Fibroblast of villous mesenchyme (primary cell): Measurements from ENCODE around the gene FAM181A. TPM values are rescaled to one million over a fixed set of nuclear protein-coding genes. Genes with fewer than 3 reads are reported as not detected.

Experiments
- DNase-seq: peaks from one replicate; pipeline ENCODE4 v3.0.0-alpha.2; 2010; ENCODE audit warnings: low read depth
- H3K4me3 ChIP-seq: 2 replicates; pipeline ENCODE4 v1.5.1; 2011; ENCODE audit warnings: low read depth, mild to moderate bottlenecking, low read length
- total RNA-seq: library from RNA; depleted of rRNA; stranded (reverse); fragments of >200 nt; gene quantifications from 2 replicates; pipeline ENCODE4 v1.2.3, GENCODE V29; 2012
- TF ChIP-seq, protein P1 (sequence below): IDR thresholded peaks from 2 replicates; pipeline ENCODE4 v1.5.1; 2012; ENCODE audit warnings: low read depth, mild to moderate bottlenecking, low read length; ENCODE audit not compliant: insufficient read depth

FAM181A gene
- total RNA-seq, 1 donor = not detected

DNA sequence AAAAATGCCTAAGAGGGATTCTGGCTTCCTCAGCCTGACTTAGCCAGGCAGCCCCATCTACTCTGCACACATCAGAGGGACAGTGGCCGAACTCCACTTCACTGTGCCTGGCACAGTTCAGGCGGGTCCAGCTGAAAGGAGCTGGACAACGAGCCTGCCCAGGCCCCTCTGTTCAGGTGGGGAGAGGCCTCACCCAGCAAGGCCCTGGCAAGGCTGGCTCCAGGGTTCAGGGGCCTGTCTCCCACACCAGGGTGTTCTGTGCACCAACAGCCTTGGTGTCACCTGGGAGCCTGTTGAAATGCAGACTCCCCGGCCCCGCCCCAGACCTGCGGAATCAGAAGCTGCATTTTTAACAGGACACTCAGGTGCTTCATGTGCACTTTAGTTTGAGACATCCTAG, 9.8 kb downstream of the FAM181A start:
- TF ChIP-seq, protein P1, sequence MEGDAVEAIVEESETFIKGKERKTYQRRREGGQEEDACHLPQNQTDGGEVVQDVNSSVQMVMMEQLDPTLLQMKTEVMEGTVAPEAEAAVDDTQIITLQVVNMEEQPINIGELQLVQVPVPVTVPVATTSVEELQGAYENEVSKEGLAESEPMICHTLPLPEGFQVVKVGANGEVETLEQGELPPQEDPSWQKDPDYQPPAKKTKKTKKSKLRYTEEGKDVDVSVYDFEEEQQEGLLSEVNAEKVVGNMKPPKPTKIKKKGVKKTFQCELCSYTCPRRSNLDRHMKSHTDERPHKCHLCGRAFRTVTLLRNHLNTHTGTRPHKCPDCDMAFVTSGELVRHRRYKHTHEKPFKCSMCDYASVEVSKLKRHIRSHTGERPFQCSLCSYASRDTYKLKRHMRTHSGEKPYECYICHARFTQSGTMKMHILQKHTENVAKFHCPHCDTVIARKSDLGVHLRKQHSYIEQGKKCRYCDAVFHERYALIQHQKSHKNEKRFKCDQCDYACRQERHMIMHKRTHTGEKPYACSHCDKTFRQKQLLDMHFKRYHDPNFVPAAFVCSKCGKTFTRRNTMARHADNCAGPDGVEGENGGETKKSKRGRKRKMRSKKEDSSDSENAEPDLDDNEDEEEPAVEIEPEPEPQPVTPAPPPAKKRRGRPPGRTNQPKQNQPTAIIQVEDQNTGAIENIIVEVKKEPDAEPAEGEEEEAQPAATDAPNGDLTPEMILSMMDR = no peak
- no peak overlapping the region for H3K4me3 ChIP-seq
- DNase-seq = no peak

DNA sequence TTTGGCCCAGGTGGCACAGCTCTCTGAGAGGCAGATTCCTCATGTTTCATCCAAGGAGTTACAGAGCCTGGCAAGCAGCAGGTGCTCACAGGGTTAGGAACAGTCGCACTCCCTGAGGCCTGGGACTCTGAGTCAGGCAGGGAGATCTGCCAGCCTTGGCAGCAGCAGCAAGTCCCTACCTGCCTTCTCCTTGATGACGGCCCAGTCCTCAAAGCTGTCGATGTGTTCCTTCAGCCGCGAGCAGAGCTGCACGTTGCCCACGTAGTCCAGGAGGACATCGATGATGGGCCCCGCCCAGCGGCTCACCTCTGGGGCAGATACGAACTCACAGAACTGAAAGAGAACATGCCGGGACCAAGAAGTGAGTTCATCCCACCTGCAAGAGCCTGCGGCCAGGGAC, 10.4 kb downstream of the FAM181A start:
- no peak for DNase-seq
- TF ChIP-seq, protein P1 = no peak
- no peak overlapping the region for H3K4me3 ChIP-seq

DNA sequence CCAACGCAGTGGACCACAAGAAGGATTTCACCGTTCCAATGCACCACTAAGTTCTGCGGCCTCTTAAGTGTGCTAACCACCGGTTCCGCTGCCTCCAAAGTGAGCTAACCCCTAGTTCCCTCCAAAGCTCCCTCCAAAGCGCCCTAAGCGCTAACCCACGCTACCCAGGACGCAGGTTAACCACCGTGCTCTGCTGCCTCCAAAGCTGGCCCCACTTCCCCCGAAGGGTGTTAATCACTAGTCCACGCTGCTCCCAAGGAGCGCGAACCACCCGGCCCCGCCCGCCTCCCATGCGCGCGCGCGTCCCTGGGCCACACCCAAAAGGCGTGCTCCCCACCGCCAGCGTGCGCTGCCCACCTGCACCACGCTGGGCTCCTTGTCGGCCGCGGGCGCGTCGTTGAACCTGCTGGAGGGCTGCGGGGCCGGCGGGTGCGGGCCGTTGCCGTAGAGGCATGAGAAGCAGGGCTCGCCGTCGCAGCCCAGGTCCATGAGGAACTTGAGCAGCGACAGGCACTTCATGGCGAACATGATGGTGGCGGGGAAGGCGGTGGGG, 11.7 kb downstream of the FAM181A start:
- no peak for DNase-seq
- TF ChIP-seq, protein P1 = no peak

DNA sequence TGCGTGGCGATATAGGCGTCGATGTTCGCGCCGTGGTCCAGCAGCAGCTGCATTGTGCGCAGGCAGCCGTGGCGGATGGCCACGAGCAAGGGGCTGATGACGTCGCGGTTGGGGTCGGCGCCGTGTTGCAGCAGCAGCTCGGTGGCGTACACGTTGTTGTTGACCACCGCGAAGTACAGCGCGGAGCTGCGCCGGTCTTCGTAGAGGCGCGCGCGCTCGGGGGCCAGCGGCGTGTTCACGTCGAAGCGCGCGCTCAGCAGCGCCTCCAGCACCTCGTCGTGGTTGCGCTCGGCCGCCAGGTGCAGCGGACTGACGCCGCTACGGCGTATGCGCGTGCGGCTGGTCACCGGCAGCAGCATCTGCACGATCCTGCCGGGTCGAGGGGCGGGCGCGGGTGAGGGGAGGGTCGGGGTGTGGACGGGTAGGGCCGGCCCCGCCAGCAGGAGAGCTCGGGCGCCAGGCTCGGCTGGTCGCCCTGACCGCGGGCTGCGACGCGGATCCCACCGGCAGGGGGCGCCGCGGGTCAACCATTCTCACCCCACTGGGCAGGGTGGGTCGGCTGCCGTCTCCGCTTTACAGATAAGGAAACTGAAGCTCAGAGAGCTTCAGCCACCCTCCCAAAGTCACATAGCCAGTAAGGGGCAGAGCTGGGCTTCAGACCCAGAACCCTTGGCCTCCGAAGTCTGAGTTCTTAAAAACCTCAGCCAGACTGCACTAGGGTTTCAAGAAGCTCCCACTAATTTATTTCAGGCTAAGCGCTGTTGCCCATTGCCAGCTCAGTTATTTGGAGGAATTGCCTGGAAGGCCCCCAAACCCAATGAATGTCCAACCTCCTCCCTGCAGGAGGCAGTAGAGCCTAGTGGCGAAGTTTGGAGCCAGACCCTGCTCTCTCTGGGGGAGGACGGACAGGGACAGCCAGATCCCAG, 12.4 kb downstream of the FAM181A start:
- TF ChIP-seq, protein P1 = peak; percentile 48
- no peak overlapping the region for H3K4me3 ChIP-seq
- DNase-seq = peak; percentile 62

More for the DNA sequence above, 11.7 kb downstream of the FAM181A start:
- H3K4me3 ChIP-seq = no peak overlapping the region

DNA sequence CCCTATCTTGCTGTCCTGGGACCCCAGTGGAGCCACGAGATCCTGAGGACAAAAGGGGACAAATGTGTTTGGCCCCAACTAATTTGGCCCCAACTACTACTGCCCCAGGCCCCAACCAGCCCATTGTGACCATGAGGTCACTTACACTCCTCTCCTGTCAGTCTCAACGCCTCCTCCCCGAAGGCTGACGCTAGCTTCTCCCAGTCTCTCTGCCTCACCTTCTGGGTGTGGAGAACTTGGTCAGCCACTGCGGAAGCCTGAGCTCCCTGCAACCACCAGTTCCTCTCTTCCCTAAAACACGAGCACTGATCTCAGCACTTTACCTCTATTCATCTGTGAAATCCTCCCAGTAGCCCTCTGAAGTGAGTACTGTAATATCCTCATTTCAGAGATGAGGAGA, 13.3 kb downstream of the FAM181A start:
- no peak overlapping the region for H3K4me3 ChIP-seq
- no peak for DNase-seq
- TF ChIP-seq, protein P1 = no peak

DNA sequence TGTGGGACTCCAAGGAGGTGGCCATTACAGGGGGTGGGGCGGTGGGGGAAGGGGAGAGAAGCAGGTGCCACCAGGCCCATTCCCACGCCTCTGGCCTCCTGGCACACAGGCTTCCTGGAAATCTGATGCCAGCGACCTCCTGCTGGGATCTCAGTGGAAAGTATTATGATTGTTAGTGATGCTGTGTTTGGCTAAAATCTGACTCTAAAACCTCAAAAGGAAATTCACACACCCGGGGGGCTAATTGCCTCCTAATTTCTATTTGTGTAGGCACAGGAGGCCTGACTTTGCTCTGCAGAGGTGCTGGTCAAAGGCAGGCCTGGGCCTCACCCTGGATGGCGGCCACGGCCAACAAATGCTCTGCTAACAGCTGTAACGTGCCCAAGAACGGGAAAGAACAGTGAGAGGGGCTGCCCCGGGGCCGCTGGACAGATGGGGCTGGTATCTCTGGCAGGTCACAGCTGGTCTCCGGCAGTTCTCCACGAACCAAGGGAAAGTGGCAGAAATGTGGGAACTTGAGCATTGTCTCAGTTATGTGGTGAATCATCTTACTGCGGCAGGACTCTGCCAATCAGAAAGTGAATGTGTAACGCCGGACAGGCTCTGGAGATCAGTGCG, 14.3 kb downstream of the FAM181A start:
- H3K4me3 ChIP-seq = no peak overlapping the region
- TF ChIP-seq, protein P1 = no peak
- peak; percentile 24 for DNase-seq
